BJ (cell line): ENCODE results near the gene ACSL4. TPM values are rescaled to one million over a fixed set of nuclear protein-coding genes. Genes with fewer than 3 reads are reported as not detected.

Experiments
- CTCF ChIA-PET: fragments of 350-600 bp; formaldehyde crosslinking; extraction: SDS; loops from one replicate; lab custom pipeline; 2021; ENCODE audit warnings: antibody characterized with exemption, inconsistent platforms; lab: Yijun Ruan, JAX
- POLR2A ChIA-PET: fragments of 300-600 bp; sonication (Branson Sonifier 250); formaldehyde crosslinking; extraction: SDS; loops from one replicate; lab custom pipeline; 2021; ENCODE audit warnings: antibody characterized with exemption; lab: Charles Lee
- DNase-seq: peaks from one replicate; pipeline ENCODE4 v3.0.0-alpha.2; 2011; ENCODE audit warnings: low read depth
- H3K27me3 ChIP-seq: 2 replicates; pipeline ENCODE4 v1.6.0; 2011; ENCODE audit warnings: low read length; ENCODE audit not compliant: control insufficient read depth, insufficient read depth
- H3K36me3 ChIP-seq: 2 replicates; pipeline ENCODE4 v1.5.1; 2011; ENCODE audit warnings: low read length; ENCODE audit not compliant: control insufficient read depth, insufficient read depth
- H3K4me3 ChIP-seq: 2 replicates; pipeline ENCODE4 v1.5.1; 2011; ENCODE audit warnings: low read depth, mild to moderate bottlenecking, control low read depth, low read length
- CTCF ChIP-seq: IDR thresholded peaks from 2 replicates; pipeline ENCODE4 v1.5.1; 2011; ENCODE audit warnings: low read depth, mild to moderate bottlenecking, control low read depth, inconsistent platforms, low read length, moderate library complexity; ENCODE audit not compliant: insufficient read depth
- polyA plus RNA-seq: library from polyadenylated mRNA; depleted of rRNA; stranded (reverse); fragments of >200 nt; gene quantifications from 2 replicates; pipeline ENCODE4 v1.2.3, GENCODE V29; 2011

ACSL4 gene
- polyA plus RNA-seq, 1 experiment: 32.5 TPM

GRCh38 chrX:109774706-109775105 is 41.6 kb upstream of the ACSL4 start:
- DNase-seq: peak; percentile 31
- ChIA-PET POLR2A (no interaction called here), CTCF (no interaction called here)
- Histone ChIP-seq H3K27me3 (no peaks in the 10 kb centered on the region), H3K36me3 (no peaks in the 10 kb centered on the region), H3K4me3 (no peak overlapping the region)
- no peak for TF ChIP-seq CTCF

GRCh38 chrX:109774136-109774535 is 41.1 kb upstream of the ACSL4 start:
- H3K4me3 ChIP-seq: no peak overlapping the region

GRCh38 chrX:109773374-109773773 is 40.3 kb upstream of the ACSL4 start:
- no peaks in the 10 kb centered on the region for H3K27me3 ChIP-seq
- H3K4me3 ChIP-seq: no peak overlapping the region
- ChIA-PET POLR2A (no interaction called here), CTCF (no interaction called here)
- DNase-seq: no peak
- no peak for TF ChIP-seq CTCF
- no peaks in the 10 kb centered on the region for H3K36me3 ChIP-seq

More at GRCh38 chrX:109774136-109774535, 41.1 kb upstream of the ACSL4 start:
- no peak for DNase-seq
- Histone ChIP-seq H3K27me3 (no peaks in the 10 kb centered on the region), H3K36me3 (no peaks in the 10 kb centered on the region)
- ChIA-PET POLR2A (no interaction called here), CTCF (no interaction called here)
- no peak for TF ChIP-seq CTCF

- Histone ChIP-seq H3K36me3 (no peaks in the 10 kb centered on the region), H3K4me3 (no peak overlapping the region), H3K27me3 (no peaks in the 10 kb centered on the region)
- ChIA-PET POLR2A (no interaction called here), CTCF (no interaction called here)
- DNase-seq: no peak
- no peak for TF ChIP-seq CTCF
Measured at GRCh38 chrX:109770780-109771179, 37.7 kb upstream of the ACSL4 start.

GRCh38 chrX:109760922-109761250 is 27.8 kb upstream of the ACSL4 start:
- CTCF ChIA-PET: interaction anchor here (1.7 kb wide), 1 partner anchor 20 kb away, joined by 6 read pairs; no protein-coding TSS in a partner anchor
- Histone ChIP-seq H3K4me3 (no peak overlapping the region), H3K27me3 (no peaks in the 10 kb centered on the region), H3K36me3 (no peaks in the 10 kb centered on the region)
- TF ChIP-seq CTCF: no peak
- POLR2A ChIA-PET: no interaction called here
- DNase-seq: no peak
